Hematopoietic multipotent progenitor cell (in vitro differentiated cells): Measurements from ENCODE around the gene RMC1. TPM values are rescaled to one million over a fixed set of nuclear protein-coding genes. Genes with fewer than 3 reads are reported as not detected.
"Not testable (repeated sequence)": the region's sequence is repeated elsewhere in the genome, so short reads cannot be mapped to it uniquely, and the experiment has no call there.

Experiments used
- DNase-seq, 3 donors: peaks; one replicate each; pipeline ENCODE4 v3.0.0-alpha.2; 2011 to 2015; ENCODE audit warnings: low read depth in 2 of 3, low spot score in 2 of 3
- total RNA-seq: library from RNA; depleted of rRNA; stranded (reverse); fragments of >200 nt; gene quantifications from one replicate; pipeline ENCODE4 v1.2.3, GENCODE V29; 2012

The RMC1 gene
- total RNA-seq: 26.4 TPM

GRCh38 chr18:23503038-23503962 lies at the start of gene RMC1:
Gene RMC1 (plus strand): TSS chr18:23503511. CDS start chr18:23503619, 108 bp downstream.
- peak; percentile 95 to 98 (median 97) for DNase-seq

- peak in 1 of 3 donors; percentile 30 for DNase-seq
Measured at GRCh38 chr18:23453680-23454058, 49.6 kb upstream of the RMC1 start.

GRCh38 chr18:23456835-23457234 lies 46.5 kb upstream of the RMC1 start:
- DNase-seq: no peak

- no peak for DNase-seq
Measured at GRCh38 chr18:23458830-23459529, 44.3 kb upstream of the RMC1 start.

- no peak for DNase-seq
Measured at GRCh38 chr18:23459530-23459921, 43.8 kb upstream of the RMC1 start.

- DNase-seq: no peak
Measured at GRCh38 chr18:23460285-23461273, 42.7 kb upstream of the RMC1 start.

- no peak for DNase-seq
Measured at GRCh38 chr18:23462876-23463275, 40.4 kb upstream of the RMC1 start.

- no peak for DNase-seq
Measured at GRCh38 chr18:23468753-23469459, 34.4 kb upstream of the RMC1 start.

- DNase-seq: no peak
Measured at GRCh38 chr18:23470620-23471387, 32.5 kb upstream of the RMC1 start.

GRCh38 chr18:23471486-23471885 lies 31.8 kb upstream of the RMC1 start:
- no peak for DNase-seq

GRCh38 chr18:23479829-23480505 lies 23.3 kb upstream of the RMC1 start:
- DNase-seq: peak in 1 of 3 donors; percentile 80

- DNase-seq: no peak
Measured at GRCh38 chr18:23484561-23485182, 18.6 kb upstream of the RMC1 start.

- no peak for DNase-seq
Measured at GRCh38 chr18:23485386-23485785, 17.9 kb upstream of the RMC1 start.

- peak in 2 of 3 donors; percentile 88 to 96 for DNase-seq
Measured at GRCh38 chr18:23487738-23488570, 15.4 kb upstream of the RMC1 start.

GRCh38 chr18:23489586-23489985 lies 13.7 kb upstream of the RMC1 start:
- DNase-seq: not testable (repeated sequence)

GRCh38 chr18:23493654-23494053 lies 9.7 kb upstream of the RMC1 start:
- no peak for DNase-seq

- no peak for DNase-seq
Measured at GRCh38 chr18:23494992-23495391, 8.3 kb upstream of the RMC1 start.
